HepG2 (cell line): ENCODE measurements around the gene TMX2. TPM values are rescaled to one million over a fixed set of nuclear protein-coding genes. Genes with fewer than 3 reads are reported as not detected.

Experiments
- AKAP8 ChIP-seq: sonication (generic); formaldehyde crosslinking; IDR thresholded peaks from 2 replicates; pipeline ENCODE4 v1.5.1; 2020; ENCODE audit warnings: mild to moderate bottlenecking, missing genetic modification reagents
- ATF3 ChIP-seq: sonication (generic); formaldehyde crosslinking; IDR thresholded peaks from 2 replicates; pipeline ENCODE4 v1.4.0; 2020; ENCODE audit warnings: missing genetic modification reagents
- FOXO1 ChIP-seq: sonication (generic); formaldehyde crosslinking; IDR thresholded peaks from 2 replicates; pipeline ENCODE4 v1.4.0; 2020; ENCODE audit warnings: missing genetic modification reagents
- HNRNPH1 ChIP-seq: fragments of 200-400 bp; formaldehyde crosslinking; optimal IDR thresholded peaks from 2 replicates; pipeline ENCODE3; 2017; ENCODE audit warnings: mild to moderate bottlenecking, low read depth, low read length
- LCORL ChIP-seq, 2 experiments: fragments of 450-650 bp in 1 of 2; sonication (generic) in 1 of 2; formaldehyde crosslinking in 1 of 2; IDR thresholded peaks; 2 replicates each; pipeline versions ENCODE4 v1.5.0 to v1.6.1; 2017 to 2020; ENCODE audit warnings: antibody characterized with exemption in 1 of 2, missing genetic modification reagents in 1 of 2
- MAZ ChIP-seq, 2 experiments: sonication (generic) in 1 of 2; formaldehyde crosslinking in 1 of 2; IDR thresholded peaks; 2 replicates each; pipeline versions ENCODE4 v1.5.0 to v1.6.1; 2012 to 2020; ENCODE audit warnings: low read depth in 2 of 2, mild to moderate bottlenecking in 2 of 2, borderline replicate concordance in 1 of 2, improper control_type of control experiment in 1 of 2, low read length in 1 of 2, missing genetic modification reagents in 1 of 2, moderate library complexity in 1 of 2
- NFE2L1 ChIP-seq: sonication (generic); formaldehyde crosslinking; IDR thresholded peaks from 2 replicates; pipeline ENCODE4 v1.4.0; 2020; ENCODE audit warnings: missing genetic modification reagents, mild to moderate bottlenecking, borderline replicate concordance
- NR3C1 ChIP-seq: sonication (generic); formaldehyde crosslinking; IDR thresholded peaks from 2 replicates; pipeline ENCODE4 v1.4.0; 2020; ENCODE audit warnings: missing genetic modification reagents
- PAX8 ChIP-seq: sonication (generic); formaldehyde crosslinking; IDR thresholded peaks from 2 replicates; pipeline ENCODE4 v1.8.0; 2022; ENCODE audit warnings: mild to moderate bottlenecking, missing genetic modification reagents, borderline replicate concordance
- PBX2 ChIP-seq: IDR thresholded peaks from 2 replicates; pipeline ENCODE4 v1.6.1; 2016; ENCODE audit warnings: control low read depth
- REPIN1 ChIP-seq: sonication (generic); formaldehyde crosslinking; IDR thresholded peaks from 2 replicates; pipeline ENCODE4 v1.8.0; 2022; ENCODE audit warnings: missing genetic modification reagents, low read depth, mild to moderate bottlenecking, borderline replicate concordance
- SRY ChIP-seq: sonication (generic); formaldehyde crosslinking; IDR thresholded peaks from 2 replicates; pipeline ENCODE4 v1.8.0; 2022; ENCODE audit warnings: mild to moderate bottlenecking, missing genetic modification reagents
- TBP ChIP-seq: sonication (generic); formaldehyde crosslinking; IDR thresholded peaks from 2 replicates; pipeline ENCODE4 v1.5.0; 2020; ENCODE audit warnings: missing genetic modification reagents
- THAP11 ChIP-seq: IDR thresholded peaks from 2 replicates; pipeline ENCODE4 v1.6.1; 2016; ENCODE audit warnings: missing biosample characterization, missing genetic modification reagents
- ZBTB42 ChIP-seq: sonication (generic); formaldehyde crosslinking; IDR thresholded peaks from 2 replicates; pipeline ENCODE4 v1.5.0; 2020; ENCODE audit warnings: mild to moderate bottlenecking, missing genetic modification reagents
- ZKSCAN1 ChIP-seq: fragments of 150-350 bp; IDR thresholded peaks from 2 replicates; pipeline ENCODE4 v1.6.1; 2014; ENCODE audit warnings: low read length
- ZNF180 ChIP-seq: sonication (generic); formaldehyde crosslinking; IDR thresholded peaks from 2 replicates; pipeline ENCODE4 v1.4.0; 2020; ENCODE audit warnings: low read depth, missing genetic modification reagents, borderline replicate concordance
- ZNF510 ChIP-seq: sonication (generic); formaldehyde crosslinking; IDR thresholded peaks from 2 replicates; pipeline ENCODE4 v1.4.0; 2020; ENCODE audit warnings: low read depth, mild to moderate bottlenecking, missing genetic modification reagents
- ZNF607 ChIP-seq: sonication (generic); formaldehyde crosslinking; IDR thresholded peaks from 2 replicates; pipeline ENCODE4 v1.5.1; 2020; ENCODE audit warnings: missing genetic modification reagents, mild to moderate bottlenecking, borderline replicate concordance
- ZNF790 ChIP-seq: sonication (generic); formaldehyde crosslinking; IDR thresholded peaks from 2 replicates; pipeline ENCODE4 v1.8.0; 2022; ENCODE audit warnings: missing genetic modification reagents, mild to moderate bottlenecking, borderline replicate concordance
- polyA plus RNA-seq, 8 experiments: library from polyadenylated mRNA; depleted of rRNA in 3 of 8; stranded (reverse) in 7 of 8; unstranded in 1 of 8; fragments of >200 nt; fragmentation: Illumina TruSeq in 4 of 8; extraction: Trizol in 4 of 8; gene quantifications; 2 replicates each; pipeline versions ENCODE4 v1.2.1 to v1.2.3, GENCODE V29; 2011 to 2016; ENCODE audit warnings: low read depth in 4 of 8, missing spikeins in 1 of 8, mixed read lengths in 1 of 8; ENCODE audit not compliant: insufficient read depth in 1 of 8
- total RNA-seq, 5 experiments: library from RNA; depleted of rRNA; stranded (reverse); fragments of >200 nt; fragmentation: Illumina TruSeq; extraction: Trizol; gene quantifications; 2 replicates each; pipeline ENCODE4 v1.2.3, GENCODE V29; 2016; ENCODE audit warnings: low read depth in 1 of 5
- TF ChIP-seq, protein P1 (sequence below): sonication (generic); formaldehyde crosslinking; IDR thresholded peaks from 2 replicates; pipeline ENCODE4 v1.4.0; 2020; ENCODE audit warnings: mild to moderate bottlenecking, missing genetic modification reagents
- TF ChIP-seq, protein P2 (sequence below): IDR thresholded peaks from 2 replicates; pipeline ENCODE4 v1.6.1; 2012; ENCODE audit warnings: low read length, improper control_type of control experiment

TMX2 gene
- total and polyA plus RNA-seq, 2 of the 13 experiments (the other 11 are each of a cell fraction or from before 2014, with no cell fraction given) = 84.5 to 129 TPM

GRCh38 chr11:57712256-57713150, at the start of gene TMX2 (continued):
- TF ChIP-seq, protein P1, sequence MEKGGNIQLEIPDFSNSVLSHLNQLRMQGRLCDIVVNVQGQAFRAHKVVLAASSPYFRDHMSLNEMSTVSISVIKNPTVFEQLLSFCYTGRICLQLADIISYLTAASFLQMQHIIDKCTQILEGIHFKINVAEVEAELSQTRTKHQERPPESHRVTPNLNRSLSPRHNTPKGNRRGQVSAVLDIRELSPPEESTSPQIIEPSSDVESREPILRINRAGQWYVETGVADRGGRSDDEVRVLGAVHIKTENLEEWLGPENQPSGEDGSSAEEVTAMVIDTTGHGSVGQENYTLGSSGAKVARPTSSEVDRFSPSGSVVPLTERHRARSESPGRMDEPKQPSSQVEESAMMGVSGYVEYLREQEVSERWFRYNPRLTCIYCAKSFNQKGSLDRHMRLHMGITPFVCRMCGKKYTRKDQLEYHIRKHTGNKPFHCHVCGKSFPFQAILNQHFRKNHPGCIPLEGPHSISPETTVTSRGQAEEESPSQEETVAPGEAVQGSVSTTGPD (CRISPR knock-in tag) = no peak
- TF ChIP-seq AKAP8 (no peak), LCORL (IDR thresholded peaks at IDR 0.05) (no peak), LCORL (CRISPR knock-in tag; IDR thresholded peaks at IDR 0.05) (peak; percentile 72), ZNF510 (CRISPR knock-in tag) (0 out of 2 replicates have a peak, but pooled peaks have one; percentile 50), ZBTB42 (CRISPR knock-in tag) (no peak), ZNF180 (CRISPR knock-in tag) (peak; percentile 52; the same call in 1 of the 2 replicates), FOXO1 (CRISPR knock-in tag) (no peak), NFE2L1 (CRISPR knock-in tag) (peak; percentile 83; the same call in 1 of the 2 replicates), ZNF607 (CRISPR knock-in tag) (no peak; the same call in 1 of the 2 replicates), SRY (CRISPR knock-in tag) (no peak), REPIN1 (CRISPR knock-in tag) (peak; percentile 51; the same call in 1 of the 2 replicates), PAX8 (CRISPR knock-in tag) (no peak), MAZ (IDR thresholded peaks at IDR 0.05; ENCODE audit: borderline replicate concordance, low read depth, low read length) (peak; percentile 85; the same call in 1 of the 2 replicates), MAZ (CRISPR knock-in tag; IDR thresholded peaks at IDR 0.05; ENCODE audit: low read depth) (no peak), NR3C1 (no peak), TBP (CRISPR knock-in tag) (no peak), ATF3 (CRISPR knock-in tag) (no peak), PBX2 (CRISPR knock-in tag) (peak; percentile 88), ZNF790 (CRISPR knock-in tag) (no peak), ZKSCAN1 (no peak), HNRNPH1 (no peak), THAP11 (peak; percentile 94)
- TF ChIP-seq, protein P2, sequence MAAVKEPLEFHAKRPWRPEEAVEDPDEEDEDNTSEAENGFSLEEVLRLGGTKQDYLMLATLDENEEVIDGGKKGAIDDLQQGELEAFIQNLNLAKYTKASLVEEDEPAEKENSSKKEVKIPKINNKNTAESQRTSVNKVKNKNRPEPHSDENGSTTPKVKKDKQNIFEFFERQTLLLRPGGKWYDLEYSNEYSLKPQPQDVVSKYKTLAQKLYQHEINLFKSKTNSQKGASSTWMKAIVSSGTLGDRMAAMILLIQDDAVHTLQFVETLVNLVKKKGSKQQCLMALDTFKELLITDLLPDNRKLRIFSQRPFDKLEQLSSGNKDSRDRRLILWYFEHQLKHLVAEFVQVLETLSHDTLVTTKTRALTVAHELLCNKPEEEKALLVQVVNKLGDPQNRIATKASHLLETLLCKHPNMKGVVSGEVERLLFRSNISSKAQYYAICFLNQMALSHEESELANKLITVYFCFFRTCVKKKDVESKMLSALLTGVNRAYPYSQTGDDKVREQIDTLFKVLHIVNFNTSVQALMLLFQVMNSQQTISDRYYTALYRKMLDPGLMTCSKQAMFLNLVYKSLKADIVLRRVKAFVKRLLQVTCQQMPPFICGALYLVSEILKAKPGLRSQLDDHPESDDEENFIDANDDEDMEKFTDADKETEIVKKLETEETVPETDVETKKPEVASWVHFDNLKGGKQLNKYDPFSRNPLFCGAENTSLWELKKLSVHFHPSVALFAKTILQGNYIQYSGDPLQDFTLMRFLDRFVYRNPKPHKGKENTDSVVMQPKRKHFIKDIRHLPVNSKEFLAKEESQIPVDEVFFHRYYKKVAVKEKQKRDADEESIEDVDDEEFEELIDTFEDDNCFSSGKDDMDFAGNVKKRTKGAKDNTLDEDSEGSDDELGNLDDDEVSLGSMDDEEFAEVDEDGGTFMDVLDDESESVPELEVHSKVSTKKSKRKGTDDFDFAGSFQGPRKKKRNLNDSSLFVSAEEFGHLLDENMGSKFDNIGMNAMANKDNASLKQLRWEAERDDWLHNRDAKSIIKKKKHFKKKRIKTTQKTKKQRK = peak; percentile 68
